Hippocampal formation (tissue), 2 donors: ENCODE data around the gene HAO2.

Source experiments
- DNase-seq, 2 donors: peaks; one replicate each; lab custom pipeline; 2025; lab: John Stamatoyannopoulos, UW

The HAO2 gene

GRCh38 chr1:119380304-119380703 is 11.7 kb downstream of the HAO2 start:
- no peak for DNase-seq

DNA sequence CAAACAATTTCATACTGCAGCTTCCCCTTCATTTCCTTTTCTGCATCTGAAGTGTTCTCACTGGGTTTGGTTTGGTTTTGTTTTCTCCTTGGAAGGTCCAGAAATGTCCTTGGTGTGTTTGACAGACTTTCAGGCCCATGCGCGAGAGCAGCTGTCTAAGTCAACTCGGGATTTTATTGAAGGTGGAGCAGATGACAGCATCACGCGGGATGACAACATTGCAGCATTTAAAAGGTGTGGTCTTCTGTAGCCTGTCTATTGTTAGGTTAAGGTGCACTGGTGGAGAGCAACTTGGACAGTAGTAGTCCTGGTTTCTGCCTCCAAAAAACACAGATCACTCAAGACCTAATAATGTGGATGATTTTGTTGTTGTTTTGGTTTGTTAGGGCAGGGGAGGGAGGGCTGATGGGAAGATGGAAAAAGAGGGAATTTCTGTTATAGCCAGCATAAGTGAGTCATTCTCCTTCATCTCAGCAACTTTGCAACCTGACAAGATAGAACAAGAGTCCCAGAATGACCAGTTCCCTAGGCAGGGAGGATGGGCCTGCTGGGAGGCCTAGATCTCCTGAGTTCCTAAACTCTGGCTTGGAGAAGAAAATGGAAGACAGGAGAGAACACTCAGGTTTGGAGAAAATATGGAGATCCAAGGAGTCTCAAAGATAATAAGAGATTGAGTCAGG is 12.5 kb downstream of the HAO2 start:
- no peak for DNase-seq

GRCh38 chr1:119384591-119384990 is 16.0 kb downstream of the HAO2 start:
- DNase-seq, result no peak

- no peak for DNase-seq
These were observed 17.1 kb downstream of the HAO2 start for GRCh38 chr1:119385650-119386049.

DNA sequence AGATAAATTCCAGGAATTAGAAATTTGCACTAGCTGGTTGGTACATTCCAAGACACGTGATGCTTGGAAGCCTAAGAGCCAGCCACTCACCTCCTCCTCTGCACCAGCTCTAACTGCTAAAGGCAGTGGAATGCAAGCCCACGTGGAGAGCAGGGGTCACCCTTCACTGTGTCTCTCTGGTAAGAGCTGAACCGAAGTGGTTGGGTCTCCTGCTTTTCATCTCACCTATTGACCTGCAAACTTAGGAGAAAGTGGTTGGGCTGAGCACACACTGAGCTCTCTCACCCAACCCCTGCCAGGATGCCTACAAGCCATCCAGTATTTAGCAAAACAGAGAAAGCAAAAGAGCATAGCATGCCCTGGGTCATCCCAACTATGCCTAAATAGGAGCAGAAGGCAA is 19.3 kb downstream of the HAO2 start:
- no peak for DNase-seq

DNA sequence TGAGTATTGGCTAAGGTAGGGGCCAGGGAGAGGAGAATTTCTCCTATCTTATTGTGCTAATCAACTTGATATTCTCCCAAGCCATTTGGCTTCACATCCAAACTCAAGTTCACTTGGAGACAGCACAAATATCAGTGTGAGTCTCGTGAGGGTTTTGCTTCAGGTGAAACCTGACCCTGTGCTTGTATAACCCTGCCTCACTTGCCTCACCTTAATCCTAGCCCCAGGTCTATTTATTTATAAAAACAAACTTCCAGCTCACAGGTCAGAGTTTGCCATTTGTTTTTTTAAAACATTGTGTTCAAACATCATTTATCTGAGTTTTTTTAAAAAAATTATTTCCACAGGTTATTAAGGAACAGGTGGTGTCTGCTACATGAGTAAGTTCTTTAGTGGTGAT is 19.9 kb downstream of the HAO2 start:
- no peak for DNase-seq

GRCh38 chr1:119390526-119390925 is 21.9 kb downstream of the HAO2 start:
- no peak for DNase-seq

GRCh38 chr1:119391749-119392148 is 23.2 kb downstream of the HAO2 start:
- no peak for DNase-seq

DNA sequence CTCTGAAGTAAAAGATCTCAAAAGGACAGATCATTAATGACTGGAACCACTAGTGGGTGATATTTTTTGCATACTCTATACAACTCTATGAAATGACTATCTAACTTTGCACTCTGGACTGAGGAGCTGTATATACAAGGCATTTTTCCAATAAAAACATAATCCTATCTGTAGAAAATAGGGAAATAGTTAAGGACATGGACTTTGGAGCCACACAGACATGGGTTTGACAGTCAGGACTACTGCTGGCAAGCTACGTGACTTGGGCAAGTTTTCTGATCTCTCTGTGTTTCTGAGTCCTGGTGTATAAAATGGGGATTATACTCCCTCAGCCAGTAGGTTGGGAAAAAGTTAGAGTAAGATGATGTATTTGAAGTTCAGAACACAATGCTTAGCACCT is 25.5 kb downstream of the HAO2 start:
- DNase-seq, result no peak

DNA sequence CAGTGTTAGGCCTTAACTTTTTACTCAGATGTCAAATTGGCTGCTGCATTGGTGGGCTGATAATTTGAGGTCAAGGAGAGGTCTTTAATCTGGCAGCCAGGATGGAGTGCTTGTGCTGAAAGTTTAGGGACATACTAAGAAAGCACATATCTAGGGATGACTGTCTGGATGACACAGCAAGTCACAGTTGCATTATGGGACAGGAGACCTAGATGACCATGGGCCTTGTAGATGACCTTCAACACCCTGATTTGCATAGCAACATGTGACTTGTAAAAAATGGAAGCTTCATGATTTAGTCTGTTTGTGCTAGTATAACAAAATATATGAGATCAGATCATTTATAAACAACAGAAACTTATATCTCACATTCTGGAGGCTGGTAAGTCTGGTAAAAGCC is 28.4 kb downstream of the HAO2 start:
- no peak for DNase-seq

DNA sequence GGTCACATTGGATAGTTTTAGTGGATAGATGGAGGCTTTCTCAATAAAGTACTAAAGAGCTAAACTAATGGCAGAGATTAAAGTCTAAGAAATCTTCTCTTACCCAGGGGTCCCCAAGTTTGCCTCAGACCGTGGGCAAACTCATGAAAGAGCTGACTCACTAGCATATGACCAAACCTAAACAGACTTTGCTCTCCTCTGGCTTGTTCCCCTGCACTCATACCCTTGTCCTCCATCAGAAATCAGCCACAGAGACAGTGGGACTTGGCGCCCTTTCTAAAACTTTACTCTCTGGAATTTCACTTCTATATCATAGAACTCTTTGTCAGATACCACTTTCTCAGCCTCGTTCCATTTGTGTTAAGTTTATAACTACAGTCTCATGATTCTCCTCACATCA is 29.4 kb downstream of the HAO2 start:
- DNase-seq, result no peak

DNA sequence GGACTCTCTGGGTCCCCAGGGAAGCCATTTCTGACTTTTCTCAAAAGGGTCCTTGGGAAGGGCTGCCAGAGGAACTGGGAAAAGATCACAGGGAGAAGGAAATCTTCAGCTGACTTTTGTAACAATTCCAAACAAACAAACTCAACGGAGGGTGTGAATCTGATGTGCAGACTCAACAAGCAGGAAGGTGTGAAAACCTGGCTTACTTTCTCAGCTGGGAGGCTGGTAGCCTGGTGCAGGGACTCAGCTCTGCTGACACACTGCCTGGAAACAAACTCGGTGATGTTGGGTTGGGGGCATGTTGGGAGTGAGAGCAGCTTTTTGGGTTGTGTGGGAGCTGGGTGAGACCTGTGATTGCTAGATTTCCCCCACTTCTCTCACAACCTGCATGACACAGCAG is 36.2 kb downstream of the HAO2 start:
- no peak for DNase-seq

DNA sequence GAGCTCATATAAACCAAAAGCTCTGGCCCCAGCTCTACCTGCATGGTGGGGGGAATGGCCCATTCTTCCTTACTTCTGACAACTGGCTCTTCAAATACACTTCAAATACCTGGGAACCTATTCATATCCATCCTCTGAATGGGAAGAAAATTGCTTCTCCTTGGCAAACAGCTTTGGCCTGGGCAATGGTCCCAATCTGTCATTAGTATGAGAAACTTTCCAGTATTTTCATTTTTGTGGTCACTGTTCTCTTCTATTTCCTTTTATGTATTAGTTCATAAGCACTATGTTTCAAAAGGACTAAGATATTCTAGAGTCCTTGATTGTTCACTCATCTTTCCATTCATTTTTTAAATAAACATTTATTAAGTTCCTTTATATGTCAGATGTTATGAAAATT is 41.1 kb downstream of the HAO2 start:
- no peak for DNase-seq

DNA sequence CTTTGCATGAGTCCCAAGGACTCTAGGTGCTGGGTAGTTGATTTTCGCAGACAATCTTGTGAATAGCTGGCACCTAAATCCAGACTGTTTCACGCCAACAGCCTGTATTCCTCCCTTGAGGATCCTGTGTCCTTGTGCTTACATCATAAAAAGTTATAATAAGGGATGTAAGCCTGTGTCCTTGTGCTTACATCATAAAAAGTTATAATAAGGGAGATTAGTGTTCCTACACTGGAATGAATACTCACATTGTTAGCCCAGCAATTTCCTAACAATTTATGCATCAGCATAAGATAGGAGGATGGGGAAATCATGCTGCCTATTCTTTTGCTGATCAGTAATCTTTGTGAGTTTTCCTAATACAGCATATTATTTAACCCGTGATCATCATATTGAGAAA is 42.4 kb downstream of the HAO2 start:
- no peak for DNase-seq

GRCh38 chr1:119414950-119415349 is 46.4 kb downstream of the HAO2 start, which contains the start of gene HSD3B2:
Gene HSD3B2 (plus strand): TSS chr1:119415150. CDS start chr1:119415420, 270 bp downstream.
- DNase-seq, result no peak

DNA sequence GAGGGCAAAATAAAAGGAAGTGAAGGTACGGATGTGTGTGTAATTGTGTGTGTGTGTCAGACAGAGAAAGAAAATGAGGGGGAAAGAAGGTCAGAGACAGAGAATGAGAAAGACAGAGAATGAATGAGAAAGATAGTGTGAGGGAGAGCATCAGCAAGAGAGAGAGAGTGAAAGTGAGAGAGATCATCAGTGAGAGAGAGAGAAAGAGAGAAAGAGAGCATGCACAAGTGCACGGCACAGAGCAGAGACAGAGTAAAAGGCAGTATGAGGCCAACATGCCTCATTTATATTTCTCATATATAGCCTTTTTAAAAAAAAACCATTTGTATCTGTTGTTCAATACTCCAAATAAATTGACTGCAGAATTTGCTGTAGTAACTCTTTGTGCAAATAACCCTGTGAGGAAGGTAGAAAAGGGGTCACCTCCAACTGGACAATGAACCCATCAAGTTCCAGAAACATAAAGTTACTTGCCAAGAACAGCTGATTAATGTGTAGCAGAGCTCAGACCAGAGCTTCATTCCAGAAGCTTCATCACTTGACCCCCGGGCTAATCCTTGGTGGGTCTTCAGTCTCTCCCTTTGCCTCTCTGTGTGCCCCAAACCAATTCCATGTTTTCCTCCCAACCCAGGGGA is 47.5 kb downstream of the HAO2 start:
- DNase-seq, result no peak

- DNase-seq, result no peak
These were observed 50.5 kb downstream of the HAO2 start for GRCh38 chr1:119419109-119419508.

GRCh38 chr1:119420638-119421037 is 52.1 kb downstream of the HAO2 start:
- DNase-seq, result no peak

- no peak for DNase-seq
These were observed 54.0 kb downstream of the HAO2 start for GRCh38 chr1:119422631-119423030.

- no peak for DNase-seq
These were observed 60.4 kb downstream of the HAO2 start for GRCh38 chr1:119428991-119429390.

DNA sequence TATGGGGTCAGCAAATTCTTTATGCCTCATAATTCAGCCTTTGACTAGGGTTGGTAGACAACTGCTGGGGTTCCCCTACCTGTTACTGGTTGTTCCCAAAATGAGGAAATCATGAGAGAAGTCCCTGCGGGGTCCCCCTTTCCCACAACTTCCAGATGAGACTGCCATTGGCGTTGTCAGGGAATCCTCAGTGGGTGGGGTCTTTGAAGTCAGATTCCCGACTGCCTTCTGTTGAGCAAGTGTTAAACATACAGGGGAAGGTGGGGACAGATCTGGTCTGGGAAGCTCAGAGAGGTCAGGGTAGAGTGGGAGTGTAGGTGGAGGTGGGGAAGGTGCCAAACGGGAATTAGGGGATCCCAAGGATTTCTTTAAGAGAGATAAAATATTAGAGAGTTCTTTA is 61.1 kb downstream of the HAO2 start:
- no peak for DNase-seq

DNA sequence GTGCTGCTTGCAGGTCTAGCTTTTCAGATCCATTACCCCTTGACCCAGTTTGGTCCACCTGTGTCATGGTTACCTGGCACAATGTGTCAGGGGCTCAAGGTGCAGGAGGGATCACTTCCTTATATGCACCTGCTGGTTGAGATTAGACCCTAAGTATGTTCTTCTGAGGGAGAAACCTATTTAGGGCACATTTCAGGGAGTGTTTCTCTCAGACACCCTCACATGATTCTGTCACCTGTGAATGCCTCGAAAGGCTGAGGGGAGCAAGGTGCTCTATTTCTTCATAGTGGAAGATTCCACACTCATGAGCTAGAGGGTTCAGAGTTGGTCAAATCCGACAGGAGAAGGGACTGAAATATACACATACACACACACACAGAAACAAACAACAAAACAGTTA is 61.9 kb downstream of the HAO2 start:
- DNase-seq, result no peak

DNA sequence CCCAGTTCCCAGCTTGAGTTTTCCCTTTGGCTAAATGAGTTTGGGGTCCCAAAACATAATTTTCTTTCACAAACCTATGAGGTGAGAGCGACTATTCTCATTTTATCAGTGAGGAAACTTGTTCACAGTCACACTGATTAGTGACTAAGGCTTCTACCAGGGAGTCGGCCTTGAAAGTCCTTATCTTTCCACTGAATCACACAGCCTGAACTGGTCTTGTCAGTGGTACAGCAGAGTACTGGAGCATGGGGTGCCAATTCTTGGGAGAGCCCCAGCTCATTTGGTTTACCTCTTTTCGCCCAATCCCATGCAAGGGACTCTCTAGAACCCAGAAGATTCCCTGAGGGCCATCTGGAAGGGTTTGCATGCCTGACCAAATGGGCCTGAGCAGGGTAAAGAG is 63.3 kb downstream of the HAO2 start:
- DNase-seq, result no peak

GRCh38 chr1:119435052-119435451 is 66.5 kb downstream of the HAO2 start:
- DNase-seq, result no peak
